Colonic mucosa (tissue), 4 donors: ENCODE data around the gene CNFN. TPM values are rescaled to one million over a fixed set of nuclear protein-coding genes. Genes with fewer than 3 reads are reported as not detected.

ENCODE experiments used
- DNase-seq: peaks from one replicate; pipeline ENCODE4 v3.0.0-alpha.2; 2020
- H3K27ac ChIP-seq: fragments of 200-600 bp; one replicate; pipeline ENCODE4 v1.8.0; 2021
- H3K27me3 ChIP-seq: fragments of 200-600 bp; one replicate; pipeline ENCODE4 v1.8.0; 2021
- H3K36me3 ChIP-seq: fragments of 200-600 bp; one replicate; pipeline ENCODE4 v1.8.0; 2021
- H3K4me1 ChIP-seq: fragments of 200-600 bp; one replicate; pipeline ENCODE4 v1.8.0; 2021; ENCODE audit warnings: mild to moderate bottlenecking
- H3K4me3 ChIP-seq: fragments of 200-600 bp; one replicate; pipeline ENCODE4 v1.8.0; 2021
- H3K9ac ChIP-seq, 2 donors: one replicate each; pipeline ENCODE4 v1.7.0; 2013; ENCODE audit warnings: control low read depth in 2 of 2, low read depth in 2 of 2, low read length in 2 of 2
- H3K9me3 ChIP-seq: fragments of 200-600 bp; one replicate; pipeline ENCODE4 v1.8.0; 2021
- intact Hi-C: fragments of 100-400 bp; cut with DNase I; formaldehyde crosslinking; loops from one replicate; pipeline ENCODE4 v1.14.1; 2022
- total RNA-seq, 2 donors: library from RNA; stranded (reverse); fragmentation: NEBNext Ultra II Directional in 1 of 2; extraction: Animal tissue kit (Norgen Biotek cat#: 25700) in 1 of 2; gene quantifications; one replicate each; pipeline ENCODE4 v1.2.1, GENCODE V29; 2021
- TF ChIP-seq, protein P1 (sequence below): fragments of 200-600 bp; IDR thresholded peaks from one replicate; pipeline ENCODE4 v1.8.0; 2022; ENCODE audit warnings: antibody characterized with exemption, mild to moderate bottlenecking
- donor health status: healthy.
- donor health status: DM: no; HTN: no; CAD: no.
- donor health status: DM: no; HTN: no; CAD: no.

Gene CNFN
- total RNA-seq, 2 donors from 2014 or later = 4.7 to 5.5 TPM

GRCh38 chr19:42380155-42380554 is 9.9 kb downstream of the CNFN start:
- Histone ChIP-seq H3K4me3 (no peak overlapping the region), H3K9me3 (no peaks in the 10 kb centered on the region), H3K27ac (no peak overlapping the region), H3K36me3 (no peaks in the 10 kb centered on the region), H3K27me3 (no peaks in the 10 kb centered on the region), H3K9ac (no peak overlapping the region), H3K4me1 (no peaks in the 10 kb centered on the region)
- intact Hi-C loops = no loop called here
- TF ChIP-seq, protein P1, sequence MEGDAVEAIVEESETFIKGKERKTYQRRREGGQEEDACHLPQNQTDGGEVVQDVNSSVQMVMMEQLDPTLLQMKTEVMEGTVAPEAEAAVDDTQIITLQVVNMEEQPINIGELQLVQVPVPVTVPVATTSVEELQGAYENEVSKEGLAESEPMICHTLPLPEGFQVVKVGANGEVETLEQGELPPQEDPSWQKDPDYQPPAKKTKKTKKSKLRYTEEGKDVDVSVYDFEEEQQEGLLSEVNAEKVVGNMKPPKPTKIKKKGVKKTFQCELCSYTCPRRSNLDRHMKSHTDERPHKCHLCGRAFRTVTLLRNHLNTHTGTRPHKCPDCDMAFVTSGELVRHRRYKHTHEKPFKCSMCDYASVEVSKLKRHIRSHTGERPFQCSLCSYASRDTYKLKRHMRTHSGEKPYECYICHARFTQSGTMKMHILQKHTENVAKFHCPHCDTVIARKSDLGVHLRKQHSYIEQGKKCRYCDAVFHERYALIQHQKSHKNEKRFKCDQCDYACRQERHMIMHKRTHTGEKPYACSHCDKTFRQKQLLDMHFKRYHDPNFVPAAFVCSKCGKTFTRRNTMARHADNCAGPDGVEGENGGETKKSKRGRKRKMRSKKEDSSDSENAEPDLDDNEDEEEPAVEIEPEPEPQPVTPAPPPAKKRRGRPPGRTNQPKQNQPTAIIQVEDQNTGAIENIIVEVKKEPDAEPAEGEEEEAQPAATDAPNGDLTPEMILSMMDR = no peak
- no peak for DNase-seq

GRCh38 chr19:42378225-42379215 is 11.6 kb downstream of the CNFN start:
- TF ChIP-seq, protein P1 = no peak
- intact Hi-C loops = no loop called here
- no peaks in the 10 kb centered on the region for H3K4me1 ChIP-seq
- H3K27me3 ChIP-seq = no peaks in the 10 kb centered on the region
- H3K27ac ChIP-seq = no peak overlapping the region
- no peak for DNase-seq
- H3K4me3 ChIP-seq = no peak overlapping the region
- H3K36me3 ChIP-seq = no peaks in the 10 kb centered on the region
- H3K9me3 ChIP-seq = no peaks in the 10 kb centered on the region
- no peak overlapping the region for H3K9ac ChIP-seq

DNA sequence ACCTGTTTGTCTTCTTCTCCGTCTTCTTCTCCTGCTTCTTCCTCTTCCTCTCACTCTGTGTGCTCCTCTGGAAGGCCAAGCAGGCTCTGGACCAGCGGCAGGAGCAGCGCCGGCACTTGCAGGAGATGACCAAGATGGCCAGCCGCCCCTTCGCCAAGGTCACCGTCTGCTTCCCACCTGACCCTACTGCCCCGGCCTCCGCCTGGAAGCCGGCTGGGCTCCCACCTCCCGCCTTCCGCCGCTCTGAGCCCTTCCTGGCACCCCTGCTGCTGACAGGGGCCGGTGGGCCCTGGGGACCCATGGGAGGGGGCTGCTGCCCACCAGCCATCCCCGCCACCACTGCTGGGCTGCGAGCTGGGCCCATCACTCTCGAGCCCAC is 13.9 kb downstream of the CNFN start:
- no peaks in the 10 kb centered on the region for H3K36me3 ChIP-seq
- intact Hi-C loops = no loop called here

GRCh38 chr19:42375415-42376176 is 14.5 kb downstream of the CNFN start:
- Histone ChIP-seq H3K9ac (no peak overlapping the region), H3K27me3 (no peaks in the 10 kb centered on the region), H3K4me1 (no peaks in the 10 kb centered on the region), H3K9me3 (no peaks in the 10 kb centered on the region), H3K27ac (no peak overlapping the region), H3K36me3 (no peaks in the 10 kb centered on the region), H3K4me3 (no peak overlapping the region)
- intact Hi-C loops = no loop called here
- TF ChIP-seq, protein P1 = no peak
- no peak for DNase-seq

More for the DNA sequence above, 13.9 kb downstream of the CNFN start:
- DNase-seq = no peak
- Histone ChIP-seq H3K4me1 (no peaks in the 10 kb centered on the region), H3K27me3 (no peaks in the 10 kb centered on the region), H3K9ac (no peak overlapping the region), H3K27ac (no peak overlapping the region), H3K4me3 (no peak overlapping the region), H3K9me3 (no peaks in the 10 kb centered on the region)
- TF ChIP-seq, protein P1 = no peak

GRCh38 chr19:42374826-42375376 is 15.2 kb downstream of the CNFN start:
- DNase-seq = no peak
- no peaks in the 10 kb centered on the region for H3K36me3 ChIP-seq
- intact Hi-C loops = no loop called here
- no peaks in the 10 kb centered on the region for H3K4me1 ChIP-seq
- no peaks in the 10 kb centered on the region for H3K27me3 ChIP-seq
- no peak overlapping the region for H3K9ac ChIP-seq
- H3K27ac ChIP-seq = no peak overlapping the region
- H3K4me3 ChIP-seq = no peak overlapping the region
- no peaks in the 10 kb centered on the region for H3K9me3 ChIP-seq
- TF ChIP-seq, protein P1 = no peak
